ENCODE results near the gene RALB. TPM values are rescaled to one million over a fixed set of nuclear protein-coding genes. Genes with fewer than 3 reads are reported as not detected.

The RALB gene
- polyA plus RNA-seq, 1 donor (not counting 4 experiments of a cell fraction or from before 2014, with no cell fraction given) = 80.8 TPM

GRCh38 chr2:120231564-120231973, 21.1 kb upstream of the RALB start:
- Histone ChIP-seq H2AFZ (ENCODE audit: control insufficient read depth, low read length) (peak overlapping the region; percentile 97), H3K27me3 (ENCODE audit: control insufficient read depth, extremely low read depth, insufficient read depth, low read length) (no peaks in the 10 kb centered on the region), H3K79me2 (ENCODE audit: control insufficient read depth, insufficient read depth, low read length) (no peaks in the 10 kb centered on the region), H3K9me3 (ENCODE audit: control insufficient read depth, low read depth, low read length) (no peaks in the 10 kb centered on the region), H4K20me1 (ENCODE audit: control insufficient read depth, extremely low read depth, insufficient read depth, low read length) (no peaks in the 10 kb centered on the region), H3K36me3 (ENCODE audit: control insufficient read depth in 2 of 2, extremely low read depth in 1 of 2, insufficient read depth in 2 of 2, low read length in 2 of 2) (no peaks in the 10 kb centered on the region), H3K4me1 (ENCODE audit: control insufficient read depth, extremely low read depth, insufficient read depth, low read length) (peaks cover 26% of the 10 kb centered on the region), H3K9me1 (ENCODE audit: control insufficient read depth, extremely low read depth, insufficient read depth, low read length) (no peaks in the 10 kb centered on the region), H3K27ac (ENCODE audit: control insufficient read depth, insufficient read depth, low read length) (peak overlapping the region; percentile 69), H3K4me2 (ENCODE audit: control insufficient read depth, extremely low read depth, insufficient read depth, low read depth, low read length) (peak overlapping the region; percentile 92), H3K9ac (ENCODE audit: control insufficient read depth, extremely low read depth, insufficient read depth, low read length) (peak overlapping the region; percentile 59), H3K4me3 (ENCODE audit: control insufficient read depth in 2 of 3, extremely low read depth in 1 of 3, insufficient read depth in 2 of 3, low read depth in 1 of 3, low read length in 3 of 3) (peak overlapping the region in 2 of 3 experiments; percentile 69 to 73)
- TF ChIP-seq EZH2 (IDR thresholded peaks at IDR 0.05; ENCODE audit: low read length) = no peak
- TF ChIP-seq CTCF (optimal IDR thresholded peaks at IDR 0.05 in 1 of 3, IDR thresholded peaks at IDR 0.05 in 1 of 3, conservative IDR thresholded peaks at IDR 0.05 in 1 of 3; ENCODE audit: extremely low read depth in 1 of 3, insufficient read depth in 2 of 3, low read length in 3 of 3) = no peak
- dilution Hi-C loops (cut with MboI; ENCODE audit: extremely low pct_ligation_motif_present, low sequenced_read_pairs) = no loop called here
- FAIRE-seq (no peak), DNase-seq (ENCODE audit: low read depth, low spot score) (no peak)

- TF ChIP-seq EZH2 (IDR thresholded peaks at IDR 0.05; ENCODE audit: low read length) = no peak
- no peak for TF ChIP-seq CTCF (optimal IDR thresholded peaks at IDR 0.05 in 1 of 3, IDR thresholded peaks at IDR 0.05 in 1 of 3, conservative IDR thresholded peaks at IDR 0.05 in 1 of 3; ENCODE audit: extremely low read depth in 1 of 3, insufficient read depth in 2 of 3, low read length in 3 of 3)
- Histone ChIP-seq H3K4me2 (ENCODE audit: control insufficient read depth, extremely low read depth, insufficient read depth, low read depth, low read length) (peak overlapping the region; percentile 92), H2AFZ (ENCODE audit: control insufficient read depth, low read length) (peak overlapping the region; percentile 97), H3K36me3 (ENCODE audit: control insufficient read depth in 2 of 2, extremely low read depth in 1 of 2, insufficient read depth in 2 of 2, low read length in 2 of 2) (no peaks in the 10 kb centered on the region), H3K9me3 (ENCODE audit: control insufficient read depth, low read depth, low read length) (no peaks in the 10 kb centered on the region), H3K4me3 (ENCODE audit: control insufficient read depth in 2 of 3, extremely low read depth in 1 of 3, insufficient read depth in 2 of 3, low read depth in 1 of 3, low read length in 3 of 3) (peak overlapping the region; percentile 23 to 73 (median 69)), H3K9ac (ENCODE audit: control insufficient read depth, extremely low read depth, insufficient read depth, low read length) (peak overlapping the region; percentile 59), H3K4me1 (ENCODE audit: control insufficient read depth, extremely low read depth, insufficient read depth, low read length) (peaks cover 21% of the 10 kb centered on the region), H3K27me3 (ENCODE audit: control insufficient read depth, extremely low read depth, insufficient read depth, low read length) (no peaks in the 10 kb centered on the region), H3K27ac (ENCODE audit: control insufficient read depth, insufficient read depth, low read length) (peak overlapping the region; percentile 69), H3K9me1 (ENCODE audit: control insufficient read depth, extremely low read depth, insufficient read depth, low read length) (no peaks in the 10 kb centered on the region), H3K79me2 (ENCODE audit: control insufficient read depth, insufficient read depth, low read length) (no peaks in the 10 kb centered on the region), H4K20me1 (ENCODE audit: control insufficient read depth, extremely low read depth, insufficient read depth, low read length) (no peaks in the 10 kb centered on the region)
- dilution Hi-C loops (cut with MboI; ENCODE audit: extremely low pct_ligation_motif_present, low sequenced_read_pairs) = no loop called here
- FAIRE-seq = no peak
- DNase-seq (ENCODE audit: low read depth, low spot score) = no peak
Observed at GRCh38 chr2:120231974-120232635, 20.5 kb upstream of the RALB start.
